GM21360 (cell line): ENCODE data around the gene CLPX.
"Not testable (repeated sequence)": the region's sequence is repeated elsewhere in the genome, so short reads cannot be mapped to it uniquely, and the experiment has no call there.

Source experiments
- ATAC-seq: cut with Tn5 transposase; IDR thresholded peaks from one replicate; pipeline ENCODE4 v1.9.1; 2021; ENCODE audit warnings: mild to moderate bottlenecking, moderate library complexity; ENCODE audit not compliant: unreplicated experiment

CLPX gene

GRCh38 chr15:65175511-65175910, 9.6 kb downstream of the CLPX start:
- ATAC-seq, result no peak

- no peak for ATAC-seq
Observed at GRCh38 chr15:65174509-65174908, 10.6 kb downstream of the CLPX start.

GRCh38 chr15:65172531-65172930, 12.6 kb downstream of the CLPX start:
- ATAC-seq, result no peak

- no peak for ATAC-seq
Observed at GRCh38 chr15:65171428-65171827, 13.7 kb downstream of the CLPX start.

GRCh38 chr15:65165875-65166274, 19.3 kb downstream of the CLPX start:
- no peak for ATAC-seq

GRCh38 chr15:65164139-65164538, 21.0 kb downstream of the CLPX start:
- no peak for ATAC-seq

GRCh38 chr15:65163041-65163440, 22.1 kb downstream of the CLPX start:
- no peak for ATAC-seq

GRCh38 chr15:65156692-65157091, 28.4 kb downstream of the CLPX start:
- ATAC-seq, result no peak

GRCh38 chr15:65154720-65155119, 30.4 kb downstream of the CLPX start:
- no peak for ATAC-seq

GRCh38 chr15:65147902-65148301, 37.2 kb downstream of the CLPX start:
- ATAC-seq, result no peak

- ATAC-seq, result no peak
Observed at GRCh38 chr15:65146438-65146837, 38.7 kb downstream of the CLPX start.

GRCh38 chr15:65138631-65139030, 46.5 kb downstream of the CLPX start:
- not testable (repeated sequence) for ATAC-seq

GRCh38 chr15:65137893-65138292, 47.2 kb downstream of the CLPX start:
- ATAC-seq, result not testable (repeated sequence)

- ATAC-seq, result not testable (repeated sequence)
Observed at GRCh38 chr15:65137089-65137488, 48.1 kb downstream of the CLPX start.

- no peak for ATAC-seq
Observed at GRCh38 chr15:65134538-65134937, 50.6 kb downstream of the CLPX start.

GRCh38 chr15:65133548-65134200, 51.5 kb downstream of the CLPX start, which contains the start of gene PDCD7:
Gene PDCD7, minus strand, starts transcription at chr15:65133808. Its CDS starts 27 bp downstream, at chr15:65133781.
- peak; percentile 90 for ATAC-seq

GRCh38 chr15:65132878-65133547, 52.1 kb downstream of the CLPX start:
- ATAC-seq, result peak; percentile 35

- ATAC-seq, result no peak
Observed at GRCh38 chr15:65130941-65131340, 54.2 kb downstream of the CLPX start.

- ATAC-seq, result no peak
Observed at GRCh38 chr15:65115542-65115941, 69.6 kb downstream of the CLPX start.

- ATAC-seq, result no peak
Observed at GRCh38 chr15:65115086-65115485, 70.1 kb downstream of the CLPX start, which contains the start of gene UBAP1L. Gene UBAP1L, minus strand, starts transcription at chr15:65115200. Its CDS starts 8,985 bp downstream, at chr15:65106215.

- no peak for ATAC-seq
Observed at GRCh38 chr15:65110676-65111292, 74.4 kb downstream of the CLPX start.

- no peak for ATAC-seq
Observed at GRCh38 chr15:65106011-65106590, 79.0 kb downstream of the CLPX start.
